HepG2 (cell line): ENCODE data around the gene VSIG8. TPM values are rescaled to one million over a fixed set of nuclear protein-coding genes. Genes with fewer than 3 reads are reported as not detected.

ENCODE experiments used
- ATAC-seq: fragments of 200-7000 bp; cut with Tn5 transposase; 3 replicates; pipeline ENCODE4 v1.9.1; 2020; ENCODE audit warnings: mild to moderate bottlenecking, moderate library complexity
- BruUV-seq: library from RNA; stranded (reverse); fragments of 400-500 nt; replicated peaks from 2 replicates; lab custom pipeline; 2021; lab: Mats Ljungman, UMichigan
- CTCF ChIA-PET: fragments of 300-600 bp; formaldehyde crosslinking; extraction: SDS; loops from one replicate; lab custom pipeline; 2021; ENCODE audit warnings: low total read pairs, inconsistent platforms, low intra/inter-chr PET ratio; lab: Yijun Ruan, JAX
- POLR2A ChIA-PET: fragments of 350-600 bp; sonication (Branson Sonifier 250); formaldehyde crosslinking; loops from one replicate; lab custom pipeline; 2020; ENCODE audit warnings: antibody characterized with exemption, inconsistent platforms; lab: Yijun Ruan, JAX
- DNase-seq: peaks from one replicate; pipeline ENCODE4 v3.0.0-alpha.2; 2015; ENCODE audit warnings: low spot score
- FAIRE-seq: peaks from 3 replicates; lab custom pipeline; 2011; peaks lifted over from hg19 to GRCh38; lab: Jason Lieb, UNC
- H2AFZ ChIP-seq: one replicate; pipeline ENCODE4 v1.6.1; 2011; ENCODE audit warnings: low read length, inconsistent platforms
- H3K27ac ChIP-seq: fragments of 300-600 bp; 3 replicates; pipeline ENCODE4 v1.8.0; 2011; ENCODE audit warnings: mixed run types, mild to moderate bottlenecking, mixed read lengths, low read length, inconsistent platforms; ENCODE audit not compliant: insufficient read depth; ENCODE audit errors: extremely low read length
- H3K27me3 ChIP-seq, 2 experiments: fragments of 200-600 bp in 1 of 2; 2 replicates in 1 of 2; 3 replicates in 1 of 2; pipeline versions ENCODE4 v1.6.0 to v1.8.0; 2011; ENCODE audit warnings: low read length in 2 of 2, mild to moderate bottlenecking in 2 of 2, moderate library complexity in 2 of 2, inconsistent platforms in 1 of 2; ENCODE audit not compliant: insufficient read depth in 2 of 2, control insufficient read depth in 1 of 2
- H3K36me3 ChIP-seq, 2 experiments: fragments of 200-600 bp in 1 of 2; replicated peaks in 1 of 2; 2 replicates in 1 of 2; 3 replicates in 1 of 2; pipeline versions ENCODE4 v1.5.1 to v1.8.0; 2011; ENCODE audit warnings: low read length in 2 of 2, inconsistent platforms in 1 of 2; ENCODE audit not compliant: insufficient read depth in 2 of 2, control insufficient read depth in 1 of 2
- H3K4me1 ChIP-seq: 2 replicates; pipeline ENCODE4 v1.5.1; 2012; ENCODE audit warnings: low read length, inconsistent platforms; ENCODE audit not compliant: insufficient read depth
- H3K4me2 ChIP-seq: 2 replicates; pipeline ENCODE4 v1.6.0; 2011; ENCODE audit warnings: low read depth, low read length, inconsistent platforms
- H3K4me3 ChIP-seq, 3 experiments: fragments of 200-600 bp in 1 of 3; sonication (generic), shearing (Covaris generic) in 1 of 3; replicated peaks in 1 of 3; 2 replicates each; pipeline ENCODE4 v1.5.1; 2011 to 2016; ENCODE audit warnings: low read length in 3 of 3, inconsistent platforms in 2 of 3, low read depth in 2 of 3, mild to moderate bottlenecking in 2 of 3, control low read depth in 1 of 3, mixed read lengths in 1 of 3; ENCODE audit not compliant: insufficient read depth in 1 of 3
- H3K79me2 ChIP-seq: one replicate; pipeline ENCODE4 v1.6.1; 2011; ENCODE audit warnings: low read length, inconsistent platforms; ENCODE audit not compliant: insufficient read depth
- H3K9ac ChIP-seq: 2 replicates; pipeline ENCODE4 v1.6.0; 2011; ENCODE audit warnings: mild to moderate bottlenecking, low read depth, low read length, inconsistent platforms; ENCODE audit not compliant: insufficient read depth
- H3K9me3 ChIP-seq: 2 replicates; pipeline ENCODE4 v1.5.1; 2012; ENCODE audit warnings: mild to moderate bottlenecking, low read length
- H4K20me1 ChIP-seq: 2 replicates; pipeline ENCODE4 v1.6.0; 2011; ENCODE audit warnings: inconsistent platforms, mild to moderate bottlenecking, low read length, moderate library complexity; ENCODE audit not compliant: insufficient read depth
- ATRX ChIP-seq: sonication (generic); formaldehyde crosslinking; IDR thresholded peaks from 2 replicates; pipeline ENCODE4 v1.4.0; 2020; ENCODE audit warnings: missing genetic modification reagents, borderline replicate concordance
- CBFB ChIP-seq: sonication (generic); formaldehyde crosslinking; IDR thresholded peaks from 2 replicates; pipeline ENCODE4 v1.4.0; 2020; ENCODE audit warnings: missing genetic modification reagents
- CCDC6 ChIP-seq: sonication (generic); formaldehyde crosslinking; IDR thresholded peaks from 2 replicates; pipeline ENCODE4 v1.8.1; 2022; ENCODE audit warnings: mild to moderate bottlenecking, missing genetic modification reagents, moderate library complexity
- DBP ChIP-seq: sonication (generic); formaldehyde crosslinking; IDR thresholded peaks from 2 replicates; pipeline ENCODE4 v1.4.0; 2020; ENCODE audit warnings: missing genetic modification reagents; ENCODE audit errors: not compliant biosample characterization
- GLMP ChIP-seq: sonication (generic); formaldehyde crosslinking; IDR thresholded peaks from 2 replicates; pipeline ENCODE4 v1.9.0; 2021; ENCODE audit warnings: missing genetic modification reagents, mild to moderate bottlenecking, borderline replicate concordance
- ISL2 ChIP-seq: sonication (generic); formaldehyde crosslinking; IDR thresholded peaks from 2 replicates; pipeline ENCODE4 v1.5.0; 2020; ENCODE audit warnings: missing genetic modification reagents
- NR2C2 ChIP-seq: sonication (generic); formaldehyde crosslinking; IDR thresholded peaks from 2 replicates; pipeline ENCODE4 v1.4.0; 2020; ENCODE audit warnings: missing genetic modification reagents, mild to moderate bottlenecking, moderate library complexity, borderline replicate concordance
- RFXAP ChIP-seq: sonication (generic); formaldehyde crosslinking; IDR thresholded peaks from 2 replicates; pipeline ENCODE4 v1.4.0; 2020; ENCODE audit warnings: missing genetic modification reagents, borderline replicate concordance
- SIX1 ChIP-seq: sonication (generic); formaldehyde crosslinking; IDR thresholded peaks from 2 replicates; pipeline ENCODE4 v1.4.0; 2020; ENCODE audit warnings: missing genetic modification reagents, borderline replicate concordance
- SP5 ChIP-seq: IDR thresholded peaks from 2 replicates; pipeline ENCODE4 v1.6.1; 2016; ENCODE audit warnings: low read depth, borderline replicate concordance
- SRY ChIP-seq: sonication (generic); formaldehyde crosslinking; IDR thresholded peaks from 2 replicates; pipeline ENCODE4 v1.8.0; 2022; ENCODE audit warnings: mild to moderate bottlenecking, missing genetic modification reagents
- TBX3 ChIP-seq: fragments of 450-650 bp; IDR thresholded peaks from 2 replicates; pipeline ENCODE4 v1.6.1; 2017; ENCODE audit warnings: antibody characterized with exemption, mild to moderate bottlenecking, inconsistent platforms, borderline replicate concordance
- U2AF1 ChIP-seq: fragments of 200-400 bp; formaldehyde crosslinking; optimal IDR thresholded peaks from 2 replicates; pipeline ENCODE3; 2017; ENCODE audit warnings: mild to moderate bottlenecking, low read depth, low read length
- ZC3H13 ChIP-seq: sonication (generic); formaldehyde crosslinking; IDR thresholded peaks from 2 replicates; pipeline ENCODE4 v1.8.1; 2023; ENCODE audit warnings: mild to moderate bottlenecking, missing genetic modification reagents, moderate library complexity
- ZNF230 ChIP-seq: sonication (generic); formaldehyde crosslinking; IDR thresholded peaks from 2 replicates; pipeline ENCODE4 v1.4.0; 2020; ENCODE audit warnings: mild to moderate bottlenecking, missing genetic modification reagents
- ZNF234 ChIP-seq: sonication (generic); formaldehyde crosslinking; conservative IDR thresholded peaks from 2 replicates; pipeline ENCODE4 v1.5.1; 2020; ENCODE audit warnings: mild to moderate bottlenecking, missing genetic modification reagents
- ZNF260 ChIP-seq: sonication (generic); formaldehyde crosslinking; IDR thresholded peaks from 2 replicates; pipeline ENCODE4 v1.4.0; 2020; ENCODE audit warnings: missing genetic modification reagents, low read depth, mild to moderate bottlenecking, borderline replicate concordance
- ZNF367 ChIP-seq: sonication (generic); formaldehyde crosslinking; IDR thresholded peaks from 2 replicates; pipeline ENCODE4 v1.4.0; 2020; ENCODE audit warnings: missing genetic modification reagents, borderline replicate concordance
- WGBS: methylation state at CpG from one replicate; pipeline ENCODE4 v1.1.6; 2017; ENCODE audit warnings: low lambda C conversion rate; 5-methylcytosine and 5-hydroxymethylcytosine counted together
- in situ Hi-C: cut with HindIII; loops from 2 replicates; pipeline ENCODE4 v1.10.0; 2017; ENCODE audit warnings: low pct_unique_long_range_greater_than_20kb; ENCODE audit not compliant: extremely low pct_ligation_motif_present
- intact Hi-C: fragments of 100-400 bp; cut with micrococcal nuclease; formaldehyde crosslinking; loops from one replicate; pipeline ENCODE4 v1.10.0; 2022; ENCODE audit not compliant: unreplicated experiment
- polyA plus RNA-seq, 8 experiments: library from polyadenylated mRNA; depleted of rRNA in 3 of 8; stranded (reverse) in 7 of 8; unstranded in 1 of 8; fragments of >200 nt; fragmentation: Illumina TruSeq in 4 of 8; extraction: Trizol in 4 of 8; gene quantifications; 2 replicates each; pipeline versions ENCODE4 v1.2.1 to v1.2.3, GENCODE V29; 2011 to 2016; ENCODE audit warnings: low read depth in 4 of 8, missing spikeins in 1 of 8, mixed read lengths in 1 of 8; ENCODE audit not compliant: insufficient read depth in 1 of 8
- total RNA-seq, 5 experiments: library from RNA; depleted of rRNA; stranded (reverse); fragments of >200 nt; fragmentation: Illumina TruSeq; extraction: Trizol; gene quantifications; 2 replicates each; pipeline ENCODE4 v1.2.3, GENCODE V29; 2016; ENCODE audit warnings: low read depth in 1 of 5
- TF ChIP-seq, protein P1 (sequence below): sonication (generic); formaldehyde crosslinking; conservative IDR thresholded peaks from 2 replicates; pipeline ENCODE4 v1.8.0; 2022; ENCODE audit warnings: mild to moderate bottlenecking, moderate library complexity, missing genetic modification reagents
- TF ChIP-seq, protein P2 (sequence below): sonication (generic); formaldehyde crosslinking; IDR thresholded peaks from 2 replicates; pipeline ENCODE4 v1.4.0; 2020; ENCODE audit warnings: mild to moderate bottlenecking, missing genetic modification reagents

Gene VSIG8
- total and polyA plus RNA-seq, 2 of the 13 experiments (the other 11 are each of a cell fraction or from before 2014, with no cell fraction given): not detected

GRCh38 chr1:159847231-159847630, 15.2 kb downstream of the VSIG8 start:
- no peak overlapping the region for H3K4me3 ChIP-seq
- H2AFZ ChIP-seq: no peak overlapping the region
- peaks cover 0 to 6% of the 10 kb centered on the region in 2 experiments; a peak in 1 of 5 replicates for H3K27me3 ChIP-seq
- no peak for FAIRE-seq
- no TSS peak for BruUV-seq
- DNase-seq: no peak
- ATAC-seq: no peak
- H3K27ac ChIP-seq: no peak overlapping the region
- ChIA-PET CTCF (no interaction called here), POLR2A (no interaction called here)
- H3K9me3 ChIP-seq: no peaks in the 10 kb centered on the region
- no peaks in the 10 kb centered on the region for H4K20me1 ChIP-seq
- H3K36me3 ChIP-seq: no peaks in the 10 kb centered on the region
- H3K4me1 ChIP-seq: peaks cover 8% of the 10 kb centered on the region; the same call in 1 of the 2 replicates
- WGBS: no CpG with 5 or more reads among the region's 4 CpGs
- in situ Hi-C loops: no loop called here
- H3K79me2 ChIP-seq: no peaks in the 10 kb centered on the region
- intact Hi-C loops: no loop called here
- TF ChIP-seq ZNF367 (CRISPR knock-in tag): no peak
- no peak for TF ChIP-seq CCDC6
- TF ChIP-seq, protein P1, sequence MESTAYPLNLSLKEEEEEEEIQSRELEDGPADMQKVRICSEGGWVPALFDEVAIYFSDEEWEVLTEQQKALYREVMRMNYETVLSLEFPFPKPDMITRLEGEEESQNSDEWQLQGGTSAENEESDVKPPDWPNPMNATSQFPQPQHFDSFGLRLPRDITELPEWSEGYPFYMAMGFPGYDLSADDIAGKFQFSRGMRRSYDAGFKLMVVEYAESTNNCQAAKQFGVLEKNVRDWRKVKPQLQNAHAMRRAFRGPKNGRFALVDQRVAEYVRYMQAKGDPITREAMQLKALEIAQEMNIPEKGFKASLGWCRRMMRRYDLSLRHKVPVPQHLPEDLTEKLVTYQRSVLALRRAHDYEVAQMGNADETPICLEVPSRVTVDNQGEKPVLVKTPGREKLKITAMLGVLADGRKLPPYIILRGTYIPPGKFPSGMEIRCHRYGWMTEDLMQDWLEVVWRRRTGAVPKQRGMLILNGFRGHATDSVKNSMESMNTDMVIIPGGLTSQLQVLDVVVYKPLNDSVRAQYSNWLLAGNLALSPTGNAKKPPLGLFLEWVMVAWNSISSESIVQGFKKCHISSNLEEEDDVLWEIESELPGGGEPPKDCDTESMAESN (CRISPR knock-in tag): no peak
- no peak for TF ChIP-seq SP5 (CRISPR knock-in tag)
- TF ChIP-seq ZNF230 (CRISPR knock-in tag): no peak
- no peak for TF ChIP-seq CBFB (CRISPR knock-in tag)
- no peak for TF ChIP-seq RFXAP (CRISPR knock-in tag)
- no peak for TF ChIP-seq NR2C2
- no peak for TF ChIP-seq SRY
- TF ChIP-seq SIX1: no peak
- TF ChIP-seq ZNF234 (CRISPR knock-in tag): no peak
- no peak for TF ChIP-seq ISL2 (CRISPR knock-in tag)
- TF ChIP-seq TBX3: no peak
- no peak for TF ChIP-seq ZC3H13 (CRISPR knock-in tag)
- no peak for TF ChIP-seq ATRX (CRISPR knock-in tag)
- TF ChIP-seq, protein P2, sequence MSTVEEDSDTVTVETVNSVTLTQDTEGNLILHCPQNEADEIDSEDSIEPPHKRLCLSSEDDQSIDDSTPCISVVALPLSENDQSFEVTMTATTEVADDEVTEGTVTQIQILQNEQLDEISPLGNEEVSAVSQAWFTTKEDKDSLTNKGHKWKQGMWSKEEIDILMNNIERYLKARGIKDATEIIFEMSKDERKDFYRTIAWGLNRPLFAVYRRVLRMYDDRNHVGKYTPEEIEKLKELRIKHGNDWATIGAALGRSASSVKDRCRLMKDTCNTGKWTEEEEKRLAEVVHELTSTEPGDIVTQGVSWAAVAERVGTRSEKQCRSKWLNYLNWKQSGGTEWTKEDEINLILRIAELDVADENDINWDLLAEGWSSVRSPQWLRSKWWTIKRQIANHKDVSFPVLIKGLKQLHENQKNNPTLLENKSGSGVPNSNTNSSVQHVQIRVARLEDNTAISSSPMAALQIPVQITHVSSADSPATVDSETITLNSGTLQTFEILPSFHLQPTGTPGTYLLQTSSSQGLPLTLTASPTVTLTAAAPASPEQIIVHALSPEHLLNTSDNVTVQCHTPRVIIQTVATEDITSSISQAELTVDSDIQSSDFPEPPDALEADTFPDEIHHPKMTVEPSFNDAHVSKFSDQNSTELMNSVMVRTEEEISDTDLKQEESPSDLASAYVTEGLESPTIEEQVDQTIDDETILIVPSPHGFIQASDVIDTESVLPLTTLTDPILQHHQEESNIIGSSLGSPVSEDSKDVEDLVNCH: no peak
- TF ChIP-seq DBP (CRISPR knock-in tag): no peak
- no peak for TF ChIP-seq ZNF260 (CRISPR knock-in tag)
- TF ChIP-seq GLMP: no peak
- TF ChIP-seq U2AF1: no peak
- H3K9ac ChIP-seq: no peak overlapping the region
- no peak overlapping the region for H3K4me2 ChIP-seq
